Hippocampal formation (tissue), 2 donors: Measurements from ENCODE around the gene CATSPER4.

Experiments
- DNase-seq, 2 donors: peaks; one replicate each; lab custom pipeline; 2025; lab: John Stamatoyannopoulos, UW

CATSPER4 gene

DNA sequence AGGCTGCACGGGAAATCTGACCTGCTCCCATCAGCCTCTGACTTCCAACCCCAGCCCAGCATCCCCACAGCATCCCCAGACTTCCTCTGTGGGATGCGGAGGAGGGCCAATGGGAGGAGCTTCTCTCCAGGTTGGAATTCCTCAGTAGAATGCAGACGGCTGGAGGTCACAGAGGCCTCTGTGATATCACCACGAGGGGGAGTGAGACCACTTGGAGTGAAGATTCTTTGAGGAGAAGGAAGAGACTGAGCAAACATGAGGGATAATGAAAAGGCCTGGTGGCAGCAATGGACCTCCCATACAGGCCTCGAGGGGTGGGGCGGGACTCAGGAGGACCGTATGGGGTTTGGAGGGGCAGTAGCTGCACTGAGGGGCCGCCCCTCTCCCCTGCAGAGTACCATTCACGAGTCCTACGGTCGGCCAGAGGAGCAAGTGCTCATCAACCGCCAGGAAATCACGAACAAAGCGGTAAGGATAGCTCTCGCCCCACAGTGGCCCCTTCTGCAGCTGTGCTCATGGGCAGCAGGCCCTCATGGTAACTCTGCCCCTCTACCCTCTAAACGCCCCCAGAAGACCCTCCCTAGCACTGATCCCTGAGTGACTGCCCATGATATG is at the start of gene CATSPER4:
TSS of gene CATSPER4 (plus strand) at position 230 of the 615 bp plus-strand sequence. CDS start at position 256, 26 bp downstream.
- no peak for DNase-seq

DNA sequence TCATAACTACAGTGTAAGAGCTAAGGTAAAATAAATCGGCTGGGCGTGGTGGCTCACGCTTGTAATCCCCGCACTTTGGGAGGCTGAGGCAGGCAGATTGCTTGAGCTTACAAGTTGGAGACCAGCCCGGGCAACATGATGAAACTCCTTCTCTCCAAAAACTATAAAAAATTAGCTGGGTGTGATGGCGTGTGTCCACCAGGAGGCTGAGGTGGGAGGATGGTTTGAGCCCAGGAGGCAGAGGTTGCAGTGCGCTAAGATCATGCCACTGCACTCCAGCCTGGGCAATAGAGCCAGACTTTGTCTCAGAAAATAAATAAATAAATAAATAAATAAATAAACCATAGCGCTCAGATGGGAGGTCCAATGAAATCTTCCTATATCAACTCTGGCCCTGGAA is 48.2 kb upstream of the CATSPER4 start:
- no peak for DNase-seq

- peak; percentile 76 to 89 for DNase-seq
These were observed 45.1 kb upstream of the CATSPER4 start for GRCh38 chr1:26145041-26145959.

GRCh38 chr1:26145960-26146294 is 44.5 kb upstream of the CATSPER4 start:
- DNase-seq: no peak

GRCh38 chr1:26148887-26149286 is 41.5 kb upstream of the CATSPER4 start:
- no peak for DNase-seq

DNA sequence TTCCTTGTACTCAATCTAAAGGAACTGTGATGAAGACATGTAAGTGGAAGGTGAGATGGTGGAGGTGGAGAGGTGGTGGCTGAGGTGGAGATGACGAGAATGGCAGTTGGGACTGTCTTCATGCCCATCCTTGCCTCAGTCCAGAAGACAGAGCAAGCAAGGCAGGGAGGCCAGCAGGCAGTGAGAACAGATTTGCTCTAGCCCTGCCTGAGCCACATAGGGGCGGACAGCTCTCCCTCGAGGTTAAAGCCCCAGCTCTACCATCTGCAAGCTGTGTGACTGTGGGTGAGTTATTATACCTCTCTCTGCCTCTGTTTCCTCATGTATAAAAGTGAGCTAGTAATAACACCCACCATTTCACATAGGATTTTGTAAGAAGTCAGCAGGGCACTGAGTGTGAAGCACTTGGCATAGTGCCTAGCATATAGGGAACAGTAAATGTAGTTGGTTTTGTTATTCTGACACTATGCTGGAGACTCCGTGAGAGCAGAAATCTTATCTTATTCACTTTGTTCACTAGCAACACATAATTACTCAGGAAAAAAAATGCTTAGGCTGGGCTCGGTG is 36.4 kb upstream of the CATSPER4 start:
- no peak for DNase-seq

DNA sequence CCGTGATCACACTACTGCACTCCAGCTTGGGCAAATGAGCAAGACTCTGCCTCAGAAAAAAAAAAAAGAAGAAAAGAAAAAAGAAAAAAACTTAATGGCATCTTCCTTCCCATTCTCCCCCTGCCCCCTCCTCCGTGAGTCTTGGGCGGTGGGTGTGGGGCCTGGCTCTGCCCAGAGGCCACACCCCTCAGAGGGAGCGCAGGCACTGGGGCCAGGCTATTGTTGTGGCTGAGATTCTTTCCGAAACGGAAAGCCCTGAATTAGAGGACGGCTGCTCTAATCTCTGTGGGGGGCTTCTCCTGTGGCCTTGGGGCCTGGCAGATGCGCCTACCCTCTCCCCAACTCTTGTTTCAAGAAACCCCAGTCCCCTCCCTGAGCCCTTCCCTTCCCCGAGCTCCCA is 35.7 kb upstream of the CATSPER4 start:
- DNase-seq: no peak

- DNase-seq: no peak
These were observed 34.8 kb upstream of the CATSPER4 start for GRCh38 chr1:26155370-26156284.

GRCh38 chr1:26156285-26157038 is 33.9 kb upstream of the CATSPER4 start:
- DNase-seq: no peak

DNA sequence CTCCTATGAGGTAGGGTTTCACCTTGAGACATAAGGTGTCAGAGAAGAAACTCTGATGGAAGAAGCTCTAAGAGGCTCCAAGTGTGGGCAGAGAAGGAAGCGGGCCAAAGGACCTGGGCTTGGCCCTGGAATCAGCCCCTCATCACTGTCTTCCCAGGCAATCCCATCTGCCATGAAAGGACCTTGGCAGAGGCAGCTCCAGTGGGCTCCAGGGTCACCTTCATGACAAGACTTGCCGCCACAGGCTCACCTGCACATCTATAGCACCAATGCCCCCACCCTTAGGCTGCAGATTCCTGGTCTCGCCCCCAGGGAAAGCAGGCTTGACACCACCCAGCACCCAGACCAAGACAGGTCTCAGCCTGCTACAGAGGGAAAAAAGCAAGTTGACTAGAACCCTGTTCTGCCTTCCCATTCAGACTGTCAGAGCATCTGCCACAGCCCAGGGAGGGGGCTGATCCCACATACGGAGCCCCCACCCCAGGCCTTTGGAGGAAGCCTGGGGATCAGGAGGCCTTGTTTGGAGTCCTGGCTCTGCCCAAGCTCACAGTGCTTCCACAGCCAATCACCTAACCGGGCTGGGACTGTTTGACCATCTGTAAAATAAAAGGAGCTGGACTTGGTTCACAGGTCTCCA is 32.0 kb upstream of the CATSPER4 start:
- no peak for DNase-seq

GRCh38 chr1:26158908-26159742 is 31.3 kb upstream of the CATSPER4 start, which contains the start of gene FAM110D:
TSS of gene FAM110D (plus strand) at chr1:26159079. CDS start at chr1:26161292, 2,213 bp downstream.
- no peak for DNase-seq

GRCh38 chr1:26159743-26160039 is 30.7 kb upstream of the CATSPER4 start:
- no peak for DNase-seq

DNA sequence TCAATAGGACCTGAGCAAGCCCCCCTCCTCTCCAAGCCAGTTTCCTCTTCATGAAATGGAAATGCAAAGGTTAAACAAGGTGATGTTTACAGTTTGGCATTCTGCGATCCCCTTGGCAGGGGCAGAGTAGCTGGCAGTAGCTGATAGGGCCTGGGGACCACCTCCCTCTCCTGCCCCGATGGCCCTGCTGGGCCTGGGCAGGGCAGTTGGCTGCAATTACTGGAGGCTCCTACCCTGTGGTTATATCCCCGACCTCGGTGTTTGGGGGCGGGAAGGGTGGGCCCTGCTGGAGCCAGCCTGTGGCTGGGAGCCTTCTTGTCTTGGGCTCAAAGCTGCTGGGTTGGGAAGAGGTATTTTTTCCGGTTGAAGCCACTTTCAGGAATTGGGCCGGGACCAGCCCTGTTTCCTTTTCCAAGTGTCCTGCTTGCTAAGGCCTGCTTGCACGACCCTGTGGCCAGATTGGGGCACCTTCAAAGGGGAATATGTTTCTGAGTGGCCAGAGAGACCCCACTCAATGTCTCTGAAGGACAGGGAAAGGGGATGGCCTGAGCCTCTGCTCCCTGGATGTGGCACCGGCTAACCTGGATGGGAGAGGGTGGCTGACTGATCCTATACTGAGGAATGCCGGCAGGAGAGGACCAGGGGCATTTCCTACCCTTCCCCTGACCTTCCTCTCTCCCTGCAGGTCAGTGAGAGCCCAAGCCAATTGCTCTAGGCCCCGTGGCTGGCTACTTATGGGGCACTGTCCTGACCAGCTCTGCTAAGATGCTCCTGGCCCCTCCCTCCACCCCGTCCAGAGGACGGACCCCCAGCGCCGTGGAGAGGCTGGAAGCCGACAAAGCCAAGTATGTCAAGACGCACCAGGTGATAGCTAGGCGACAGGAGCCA is 29.6 kb upstream of the CATSPER4 start:
- DNase-seq: no peak

GRCh38 chr1:26161415-26162219 is 28.8 kb upstream of the CATSPER4 start:
- peak; percentile 26 to 59 for DNase-seq

GRCh38 chr1:26162220-26162709 is 28.1 kb upstream of the CATSPER4 start:
- no peak for DNase-seq

GRCh38 chr1:26163684-26164035 is 26.7 kb upstream of the CATSPER4 start:
- DNase-seq: no peak

DNA sequence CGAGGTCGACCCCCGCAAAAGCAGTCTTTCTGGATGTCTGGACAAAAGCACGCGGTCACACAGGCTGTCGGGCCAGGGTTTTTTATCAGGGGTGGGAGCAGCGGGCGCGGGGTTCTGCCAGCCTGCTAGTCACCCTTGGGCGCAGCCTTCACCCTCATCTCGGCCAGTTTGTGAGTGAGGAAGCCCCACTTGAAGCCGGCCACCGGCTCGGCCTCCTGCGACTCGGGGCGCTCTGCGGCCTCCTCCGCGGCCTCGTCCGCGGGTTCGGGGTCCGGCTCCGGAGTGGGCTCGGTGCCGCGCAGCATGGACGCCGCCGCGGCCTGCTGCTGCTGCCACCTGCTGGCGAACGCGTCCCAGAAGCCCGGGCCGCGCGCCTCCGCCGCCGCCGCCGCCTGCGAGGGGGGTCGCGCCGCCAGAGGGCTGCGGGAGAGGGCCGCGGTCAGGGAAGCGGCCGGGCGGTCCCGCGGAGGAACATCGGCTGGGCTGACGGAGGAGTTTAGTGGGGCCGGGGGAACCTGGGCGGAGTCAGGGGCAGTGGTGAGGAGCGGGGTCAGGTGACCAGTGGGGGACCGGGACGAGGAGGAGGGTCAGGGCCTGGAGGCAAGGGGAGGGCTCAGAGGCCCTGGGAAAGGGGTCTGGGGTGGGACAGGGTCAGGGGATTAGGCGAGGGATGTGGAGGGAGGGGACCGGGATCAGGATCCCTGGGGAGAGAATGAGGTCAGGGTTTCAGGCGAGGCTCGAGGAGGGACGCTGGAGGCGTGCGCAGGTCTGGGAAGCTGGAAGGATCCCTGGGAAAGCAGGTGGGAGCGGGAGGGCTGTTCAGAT is 26.2 kb upstream of the CATSPER4 start:
- peak in 1 of 2 donors; percentile 11 for DNase-seq
